Choroid plexus epithelial cell (primary cell): Measurements from ENCODE around the gene CCDC117.
"Not testable (repeated sequence)": the region's sequence is repeated elsewhere in the genome, so short reads cannot be mapped to it uniquely, and the experiment has no call there.

ENCODE experiments used
- DNase-seq: peaks from one replicate; pipeline ENCODE4 v3.0.0-alpha.2; 2010; ENCODE audit warnings: low read depth
- H3K4me3 ChIP-seq: 2 replicates; pipeline ENCODE4 v1.5.1; 2011; ENCODE audit warnings: low read depth, mild to moderate bottlenecking, control low read depth, low read length, moderate library complexity
- TF ChIP-seq, protein P1 (sequence below): conservative IDR thresholded peaks from 2 replicates; pipeline ENCODE4 v1.5.1; 2011; ENCODE audit warnings: low read depth, mild to moderate bottlenecking, control low read depth, inconsistent platforms, low read length, moderate library complexity

The CCDC117 gene

DNA sequence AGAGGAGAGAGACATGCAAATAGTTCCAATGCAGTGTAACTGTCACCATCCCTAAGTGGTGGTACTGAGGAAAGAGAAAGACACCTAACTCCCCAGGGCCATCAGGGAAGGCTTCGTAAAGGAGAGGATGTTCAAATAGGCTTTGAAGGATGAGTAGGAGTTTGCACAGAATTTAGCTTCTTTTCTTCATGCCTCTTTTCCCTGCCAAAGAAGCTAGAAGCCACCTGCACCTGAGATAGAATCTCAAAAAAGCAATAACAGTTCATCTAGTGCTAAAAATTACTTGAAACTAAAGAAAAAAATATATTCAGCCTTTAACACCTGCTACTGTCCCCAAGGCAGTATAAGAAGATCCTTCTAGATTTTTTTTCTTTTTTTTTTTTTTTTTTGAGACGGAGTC lies 44.6 kb downstream of the CCDC117 start:
- no peak for DNase-seq
- TF ChIP-seq, protein P1, sequence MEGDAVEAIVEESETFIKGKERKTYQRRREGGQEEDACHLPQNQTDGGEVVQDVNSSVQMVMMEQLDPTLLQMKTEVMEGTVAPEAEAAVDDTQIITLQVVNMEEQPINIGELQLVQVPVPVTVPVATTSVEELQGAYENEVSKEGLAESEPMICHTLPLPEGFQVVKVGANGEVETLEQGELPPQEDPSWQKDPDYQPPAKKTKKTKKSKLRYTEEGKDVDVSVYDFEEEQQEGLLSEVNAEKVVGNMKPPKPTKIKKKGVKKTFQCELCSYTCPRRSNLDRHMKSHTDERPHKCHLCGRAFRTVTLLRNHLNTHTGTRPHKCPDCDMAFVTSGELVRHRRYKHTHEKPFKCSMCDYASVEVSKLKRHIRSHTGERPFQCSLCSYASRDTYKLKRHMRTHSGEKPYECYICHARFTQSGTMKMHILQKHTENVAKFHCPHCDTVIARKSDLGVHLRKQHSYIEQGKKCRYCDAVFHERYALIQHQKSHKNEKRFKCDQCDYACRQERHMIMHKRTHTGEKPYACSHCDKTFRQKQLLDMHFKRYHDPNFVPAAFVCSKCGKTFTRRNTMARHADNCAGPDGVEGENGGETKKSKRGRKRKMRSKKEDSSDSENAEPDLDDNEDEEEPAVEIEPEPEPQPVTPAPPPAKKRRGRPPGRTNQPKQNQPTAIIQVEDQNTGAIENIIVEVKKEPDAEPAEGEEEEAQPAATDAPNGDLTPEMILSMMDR, result no peak
- no peak overlapping the region for H3K4me3 ChIP-seq

DNA sequence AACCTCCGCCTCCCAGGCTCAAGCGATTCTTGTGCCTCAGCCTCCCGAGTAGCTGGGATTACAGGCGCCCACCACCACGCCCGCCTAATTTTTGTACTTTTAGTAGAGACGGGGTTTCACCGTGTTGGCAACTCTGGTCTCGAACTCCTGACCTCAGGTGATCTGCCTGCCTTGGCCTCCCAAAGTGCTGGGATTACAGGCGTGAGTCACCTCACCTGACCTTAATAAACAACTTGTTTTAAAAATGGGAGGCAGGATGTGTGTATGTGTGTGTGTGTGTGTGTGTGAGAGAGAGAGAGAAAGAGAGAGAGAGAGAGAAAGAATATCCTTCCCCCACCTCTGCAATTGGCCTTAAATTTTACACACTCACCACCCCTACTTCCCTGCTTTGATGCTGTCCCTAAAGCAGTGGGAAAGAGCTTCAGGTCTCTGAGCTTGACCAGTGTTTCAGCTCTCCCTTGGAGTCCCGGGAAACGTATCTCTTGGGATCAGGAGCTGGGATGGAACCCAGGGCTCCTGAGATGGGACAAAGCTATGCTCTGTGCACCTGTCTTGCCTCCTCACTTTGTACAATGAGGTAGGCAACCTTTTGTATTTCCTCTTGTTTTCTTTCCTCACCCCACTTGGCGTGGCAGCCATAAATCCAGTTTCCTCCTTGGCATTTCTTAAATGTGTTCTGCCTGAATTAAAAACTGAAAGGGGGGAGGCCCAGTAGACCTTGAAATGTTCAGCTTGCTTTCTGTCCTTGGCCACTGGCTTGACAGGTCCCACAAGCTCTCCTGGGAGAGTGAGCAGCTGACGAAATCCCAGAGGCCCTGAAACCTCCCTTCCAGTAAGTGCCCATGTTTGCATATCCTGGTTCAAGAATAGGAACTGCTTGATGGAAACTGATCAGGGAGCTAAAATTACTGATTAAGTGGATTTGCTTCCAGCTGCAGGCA lies 45.7 kb downstream of the CCDC117 start:
- TF ChIP-seq, protein P1, result no peak
- DNase-seq, result no peak
- no peak overlapping the region for H3K4me3 ChIP-seq

DNA sequence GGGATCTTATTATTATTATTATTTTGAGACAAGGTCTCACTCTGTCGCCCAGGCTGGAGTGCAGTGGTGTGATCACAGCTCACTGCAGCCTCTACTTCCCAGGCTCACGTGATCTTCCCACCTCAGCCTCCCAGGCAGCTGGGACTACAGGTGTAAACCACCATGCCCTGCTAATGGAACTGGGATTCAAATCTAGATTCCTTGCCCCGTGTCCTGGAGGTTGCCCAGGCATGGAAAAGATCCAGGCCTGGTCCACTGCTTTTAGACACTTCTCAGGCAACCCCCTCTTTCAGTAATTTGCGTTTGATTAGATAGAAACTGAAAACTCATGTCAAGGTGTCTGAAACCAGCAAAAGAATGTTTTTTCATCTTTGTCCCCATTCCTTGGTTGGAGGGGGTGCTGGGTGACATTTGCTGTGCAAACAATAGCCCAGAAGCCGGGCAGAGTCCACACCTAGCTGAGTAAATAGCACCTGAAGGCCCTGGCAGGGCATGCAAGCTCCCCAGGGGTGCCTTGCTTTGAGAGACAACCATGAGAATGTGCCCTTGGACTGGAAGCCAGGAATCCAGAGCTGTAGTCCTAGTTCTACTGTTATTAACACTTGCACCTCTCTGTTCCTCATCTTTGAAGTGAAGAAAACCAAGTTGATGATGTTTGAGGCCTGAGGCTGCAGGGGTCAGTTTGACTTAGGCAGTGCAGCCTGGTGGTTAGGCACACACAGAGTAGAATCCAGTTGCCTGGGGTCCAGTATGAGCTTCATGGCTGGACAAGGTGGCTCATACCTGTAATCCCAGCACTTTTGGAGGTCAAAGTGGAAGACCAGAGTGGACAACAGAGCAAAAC lies 47.0 kb downstream of the CCDC117 start:
- no peak overlapping the region for H3K4me3 ChIP-seq
- no peak for DNase-seq
- TF ChIP-seq, protein P1, result no peak

DNA sequence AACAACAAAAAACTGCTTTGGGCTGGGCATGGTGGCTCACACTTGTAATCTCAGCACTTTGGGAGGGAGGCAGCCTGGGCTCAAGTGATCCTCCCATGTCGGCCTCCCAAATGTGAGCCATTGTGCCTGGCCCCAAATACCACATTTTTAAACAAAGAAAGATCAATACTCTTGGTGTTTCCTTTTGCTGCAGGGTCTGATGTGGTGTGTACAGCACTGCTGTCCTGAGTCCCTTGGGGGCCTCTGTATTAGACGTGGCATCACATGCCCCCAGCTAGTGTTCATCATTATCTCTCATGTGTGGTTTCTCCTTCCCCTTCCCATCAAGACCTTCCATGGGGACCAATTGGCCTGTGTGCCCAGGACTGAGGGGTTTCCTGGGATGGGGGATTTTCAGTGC lies 48.4 kb downstream of the CCDC117 start:
- TF ChIP-seq, protein P1, result no peak
- DNase-seq, result no peak
- H3K4me3 ChIP-seq, result no peak overlapping the region

DNA sequence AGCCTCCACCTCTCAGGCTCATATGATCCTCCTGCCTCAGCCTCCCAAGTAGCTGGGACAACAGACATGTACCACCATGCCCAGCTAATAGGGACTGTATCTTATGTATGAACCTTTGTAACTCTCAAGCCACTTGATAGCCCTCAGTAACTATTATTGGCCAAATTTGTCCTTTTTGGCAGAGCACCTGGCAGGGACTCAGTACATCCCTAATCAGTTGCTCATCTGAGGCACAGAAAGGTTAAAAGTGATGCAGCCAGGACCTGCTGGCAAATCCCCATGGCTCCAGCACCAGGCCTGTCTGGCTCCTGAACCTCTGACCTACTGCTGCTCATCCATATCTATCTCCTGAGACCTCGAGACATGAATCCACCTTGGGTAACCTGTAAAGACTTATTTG lies 49.0 kb downstream of the CCDC117 start:
- H3K4me3 ChIP-seq, result no peak overlapping the region
- DNase-seq, result no peak
- TF ChIP-seq, protein P1, result no peak

DNA sequence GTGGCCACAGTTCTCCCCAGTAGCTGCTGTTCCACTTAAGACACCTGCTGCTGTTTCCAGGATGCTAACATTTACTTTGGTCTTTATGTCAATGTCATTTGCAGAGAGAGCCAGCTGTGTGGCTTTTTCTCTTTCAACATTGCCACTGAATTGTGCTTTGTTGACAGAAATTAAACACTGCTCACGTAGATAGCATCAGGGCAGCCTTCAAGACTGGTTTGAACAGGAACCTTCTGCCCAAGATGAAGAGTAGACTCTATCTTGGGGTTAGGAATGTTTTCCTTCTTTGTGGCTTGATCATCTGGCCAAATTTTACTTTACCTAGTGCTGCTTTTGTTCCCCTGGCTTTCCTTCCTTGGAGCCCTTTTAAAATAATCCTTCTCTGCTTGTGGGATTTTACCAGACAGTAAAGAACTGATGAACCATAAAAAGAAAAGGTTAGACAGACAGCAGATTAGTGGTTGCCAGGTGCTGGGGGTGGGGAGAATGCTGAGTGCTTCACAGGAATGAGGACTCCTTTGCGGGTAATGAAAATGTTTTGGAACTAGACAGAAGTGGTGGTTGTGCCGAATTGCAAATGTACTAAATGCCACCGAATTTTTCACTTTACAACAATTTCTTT lies 50.5 kb downstream of the CCDC117 start:
- DNase-seq, result no peak
- no peak overlapping the region for H3K4me3 ChIP-seq
- TF ChIP-seq, protein P1, result no peak

DNA sequence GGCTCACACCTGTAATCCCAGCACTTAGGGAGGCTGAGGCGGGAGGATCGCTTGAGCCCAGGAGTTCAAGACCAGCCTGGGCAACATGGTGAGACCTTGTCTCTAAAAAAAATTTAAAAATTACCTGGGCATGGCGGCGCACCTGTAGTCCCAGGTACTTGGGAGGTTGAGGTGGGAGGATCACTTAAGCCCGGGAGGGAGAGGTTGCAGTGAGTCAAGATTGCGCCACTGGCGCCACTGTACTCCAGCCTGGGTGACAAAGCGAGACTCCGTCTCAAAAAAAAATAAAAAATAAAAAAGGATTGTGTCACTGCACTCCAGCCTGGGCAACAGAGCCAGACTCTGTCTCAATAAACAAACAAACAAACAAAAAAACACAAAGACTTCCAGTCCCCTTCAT lies 52.0 kb downstream of the CCDC117 start:
- not testable (repeated sequence) for DNase-seq, H3K4me3 ChIP-seq

DNA sequence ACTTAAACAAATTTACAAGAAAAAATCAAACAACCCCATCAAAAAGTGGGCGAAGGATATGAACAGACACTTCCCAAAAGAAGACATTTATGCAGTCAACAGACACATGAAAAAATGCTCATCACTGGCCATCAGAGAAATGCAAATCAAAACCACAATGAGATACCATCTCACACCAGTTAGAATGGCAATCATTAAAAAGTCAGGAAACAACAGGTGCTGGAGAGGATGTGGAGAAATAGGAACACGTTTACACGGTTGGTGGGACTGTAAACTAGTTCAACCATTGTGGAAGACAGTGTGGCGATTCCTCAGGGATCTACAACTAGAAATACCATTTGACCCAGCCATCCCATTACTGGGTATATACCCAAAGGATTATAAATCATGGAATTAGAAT lies 53.9 kb downstream of the CCDC117 start:
- not testable (repeated sequence) for H3K4me3 ChIP-seq, DNase-seq
